Smooth muscle cell (in vitro differentiated cells): ENCODE data around the gene TTYH2. TPM values are rescaled to one million over a fixed set of nuclear protein-coding genes. Genes with fewer than 3 reads are reported as not detected.

Experiments
- DNase-seq: peaks from one replicate; lab custom pipeline; 2025; ENCODE audit not compliant: unreplicated experiment; lab: John Stamatoyannopoulos, UW
- H2AFZ ChIP-seq: fragments of 200-600 bp; sonication (generic); 2 replicates; pipeline ENCODE4 v1.6.0; 2016; ENCODE audit warnings: antibody characterized with exemption, low read depth, mild to moderate bottlenecking
- H3F3A ChIP-seq: fragments of 200-600 bp; sonication (generic); 2 replicates; pipeline ENCODE4 v1.6.0; 2017; ENCODE audit warnings: antibody characterized with exemption, low read depth
- H3K27ac ChIP-seq: fragments of 200-600 bp; sonication (generic); 2 replicates; pipeline ENCODE4 v1.5.1; 2016; ENCODE audit warnings: low read depth, mild to moderate bottlenecking
- H3K27me3 ChIP-seq: fragments of 200-600 bp; sonication (generic); 2 replicates; pipeline ENCODE4 v1.6.1; 2016; ENCODE audit warnings: low read depth, mild to moderate bottlenecking
- H3K36me3 ChIP-seq: fragments of 200-600 bp; sonication (generic); 2 replicates; pipeline ENCODE4 v1.5.1; 2016; ENCODE audit warnings: low read depth
- H3K4me1 ChIP-seq: fragments of 200-600 bp; sonication (generic); 2 replicates; pipeline ENCODE4 v1.5.1; 2016; ENCODE audit warnings: low read depth
- H3K4me2 ChIP-seq: fragments of 200-600 bp; sonication (generic); 2 replicates; pipeline ENCODE4 v1.6.0; 2016; ENCODE audit warnings: mild to moderate bottlenecking
- H3K4me3 ChIP-seq: fragments of 200-600 bp; sonication (generic); 2 replicates; pipeline ENCODE4 v1.5.1; 2016; ENCODE audit warnings: mild to moderate bottlenecking
- H3K79me2 ChIP-seq: fragments of 200-600 bp; sonication (generic); 2 replicates; pipeline ENCODE4 v1.6.0; 2016; ENCODE audit warnings: low read depth, mild to moderate bottlenecking
- H3K9ac ChIP-seq: fragments of 200-600 bp; sonication (generic); 2 replicates; pipeline ENCODE4 v1.6.0; 2016; ENCODE audit warnings: low read depth
- H3K9me3 ChIP-seq: fragments of 200-600 bp; sonication (generic); replicated peaks from 2 replicates; pipeline ENCODE4 v1.5.1; 2016; ENCODE audit warnings: low read depth
- H4K20me1 ChIP-seq: fragments of 200-600 bp; sonication (generic); 2 replicates; pipeline ENCODE4 v1.6.0; 2016; ENCODE audit warnings: low read depth
- CTCF ChIP-seq: fragments of 200-600 bp; sonication (generic); IDR thresholded peaks from 2 replicates; pipeline ENCODE4 v1.5.1; 2017; ENCODE audit warnings: borderline replicate concordance, mild to moderate bottlenecking, antibody characterized with exemption; ENCODE audit not compliant: insufficient read depth, poor library complexity, severe bottlenecking
- WGBS: methylation state at CpG from one replicate; pipeline ENCODE4 v1.1.7; 2016; ENCODE audit warnings: low lambda C conversion rate; 5-methylcytosine and 5-hydroxymethylcytosine counted together
- polyA plus RNA-seq: library from polyadenylated mRNA; unstranded; fragments of >200 nt; fragmentation: Nextera tagmentation; extraction: Ambion mirVana; gene quantifications from 2 replicates; pipeline ENCODE4 v1.2.1, GENCODE V29; 2016
- total RNA-seq: library from RNA; depleted of rRNA; stranded (reverse); fragments of >200 nt; gene quantifications from 2 replicates; pipeline ENCODE4 v1.2.3, GENCODE V29; 2014

The TTYH2 gene
- total and polyA plus RNA-seq, 2 experiments from 2014 or later = 1.6 to 1.9 TPM

DNA sequence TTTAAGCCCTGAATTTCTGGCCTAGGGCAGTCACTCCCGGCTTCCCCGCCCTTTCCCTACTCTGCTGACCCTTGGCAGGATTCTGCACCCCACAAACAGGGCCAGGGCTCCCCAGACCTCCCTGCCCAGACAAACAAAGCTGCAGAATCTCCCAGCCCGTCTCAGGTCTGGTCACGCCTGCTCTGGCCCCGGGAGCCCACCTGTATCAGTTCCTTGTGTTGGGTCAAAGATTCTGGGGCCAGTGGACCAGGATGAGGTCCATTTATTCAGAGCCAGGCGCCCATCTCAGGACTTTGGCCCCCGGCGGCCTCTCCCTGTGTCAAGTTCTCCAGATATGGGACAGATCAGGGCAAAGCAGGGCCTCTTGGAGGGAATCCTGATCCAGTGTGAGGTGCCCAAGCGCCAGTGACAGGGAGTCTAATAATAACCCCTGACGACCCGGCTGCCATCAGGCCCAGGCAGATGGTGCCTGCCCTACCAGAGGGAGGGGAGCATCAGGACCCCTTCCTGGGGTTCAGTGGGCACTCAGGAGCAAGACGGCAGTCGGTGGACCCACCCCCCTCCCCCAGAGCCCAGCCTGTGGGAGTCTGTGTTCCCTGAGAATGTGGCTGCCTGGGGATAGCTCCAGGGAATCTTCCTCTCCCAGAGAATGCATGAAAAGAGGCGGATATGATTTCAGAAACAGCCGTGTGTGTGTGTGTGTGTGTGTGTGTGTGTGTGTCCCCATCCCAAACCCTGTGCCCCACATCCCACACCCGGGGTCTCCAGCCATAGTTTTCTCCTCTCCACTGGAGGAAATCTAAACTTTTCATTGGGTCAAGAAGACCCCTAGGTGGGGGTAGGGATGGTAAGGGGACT lies 1.3 kb downstream of the TTYH2 start:
- H2AFZ ChIP-seq = no peak overlapping the region
- peaks cover 27% of the 10 kb centered on the region for H3K4me1 ChIP-seq
- TF ChIP-seq CTCF = no peak
- no peaks in the 10 kb centered on the region for H3K36me3 ChIP-seq
- H3K27me3 ChIP-seq = no peaks in the 10 kb centered on the region
- no peak overlapping the region for H3K4me3 ChIP-seq
- H3F3A ChIP-seq = peaks cover 26% of the 10 kb centered on the region
- no peaks in the 10 kb centered on the region for H3K79me2 ChIP-seq
- H3K27ac ChIP-seq = no peak overlapping the region
- no peak overlapping the region for H3K9ac ChIP-seq
- no peak overlapping the region for H3K4me2 ChIP-seq
- WGBS = 83% methylated on average over 16 of the region's 16 CpGs
- H4K20me1 ChIP-seq = peaks cover 29% of the 10 kb centered on the region
- H3K9me3 ChIP-seq = no peaks in the 10 kb centered on the region
- no peak for DNase-seq

GRCh38 chr17:74215342-74215727 lies 2.0 kb downstream of the TTYH2 start:
- no peaks in the 10 kb centered on the region for H3K27me3 ChIP-seq
- H3K9ac ChIP-seq = no peak overlapping the region
- no peak for TF ChIP-seq CTCF
- H3K9me3 ChIP-seq = no peaks in the 10 kb centered on the region
- H3K4me1 ChIP-seq = peaks cover 27% of the 10 kb centered on the region
- H2AFZ ChIP-seq = no peak overlapping the region
- peaks cover 23% of the 10 kb centered on the region for H4K20me1 ChIP-seq
- no peak overlapping the region for H3K27ac ChIP-seq
- no peak overlapping the region for H3K4me3 ChIP-seq
- WGBS = 94% methylated on average over 6 of the region's 6 CpGs
- H3K79me2 ChIP-seq = no peaks in the 10 kb centered on the region
- no peaks in the 10 kb centered on the region for H3K36me3 ChIP-seq
- no peak overlapping the region for H3K4me2 ChIP-seq
- H3F3A ChIP-seq = peaks cover 21% of the 10 kb centered on the region
- no peak for DNase-seq

DNA sequence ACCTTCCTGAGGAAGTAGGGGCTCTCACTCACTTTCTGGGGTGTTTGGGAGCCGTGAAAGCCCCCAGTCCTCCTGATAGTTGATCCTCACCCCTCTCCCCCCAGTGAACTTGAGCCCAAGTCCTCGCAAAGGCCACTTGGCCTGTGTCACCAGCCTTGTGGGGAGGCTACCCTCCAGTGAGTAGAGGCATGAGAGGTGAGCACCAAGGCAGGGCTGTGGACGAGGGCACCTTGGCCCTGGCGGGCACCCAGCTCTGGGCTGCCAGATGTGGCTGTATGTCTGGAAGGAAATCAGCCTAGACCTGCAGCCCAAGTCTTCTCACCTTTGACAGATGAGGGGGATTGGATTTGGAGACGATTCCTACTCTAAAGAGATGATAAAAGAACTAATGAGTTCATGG lies 3.1 kb downstream of the TTYH2 start:
- no peak overlapping the region for H3K9ac ChIP-seq
- TF ChIP-seq CTCF = no peak

More for the DNA sequence above, 3.1 kb downstream of the TTYH2 start:
- Histone ChIP-seq H3K9me3 (no peaks in the 10 kb centered on the region), H4K20me1 (peaks cover 11% of the 10 kb centered on the region), H3K4me2 (no peak overlapping the region), H3F3A (peaks cover 11% of the 10 kb centered on the region), H3K4me1 (peaks cover 17% of the 10 kb centered on the region), H2AFZ (no peak overlapping the region), H3K27ac (no peak overlapping the region), H3K27me3 (no peaks in the 10 kb centered on the region), H3K36me3 (no peaks in the 10 kb centered on the region), H3K4me3 (no peak overlapping the region), H3K79me2 (no peaks in the 10 kb centered on the region)
- no peak for DNase-seq
- 80% methylated on average over 5 of the region's 5 CpGs for WGBS
